Measurements from ENCODE around the gene DENND4A. TPM values are rescaled to one million over a fixed set of nuclear protein-coding genes. Genes with fewer than 3 reads are reported as not detected.

The DENND4A gene
- total RNA-seq, 2 experiments from 2014 or later, result 39.9 to 41.3 TPM

GRCh38 chr15:65796610-65797078 is 4.6 kb upstream of the DENND4A start:
- Mint-ChIP-seq H3K36me3 (no peaks in the 10 kb centered on the region), H3K27me3 (no peaks in the 10 kb centered on the region), H3K4me1 (ENCODE audit: low read depth) (peaks cover 47% of the 10 kb centered on the region), H3K4me3 (no peak overlapping the region), H3K27ac (peak overlapping the region; percentile 47), H3K9me3 (no peaks in the 10 kb centered on the region)
- ChIA-PET CTCF (interaction anchor here (0.6 kb wide), 2 partner anchors 8 to 182 kb away, joined by 3 to 4 read pairs; no protein-coding TSS in a partner anchor), POLR2A (interaction anchor here (0.6 kb wide), 2 partner anchors 22 to 88 kb away, joined by 3 to 5 read pairs; no protein-coding TSS in a partner anchor)
- DNase-seq, result no peak
- intact Hi-C loops (cut with micrococcal nuclease), result loop anchor here (1.0 to 10.0 kb wide), 2 partner anchors 9 to 1738 kb away; no protein-coding TSS in a partner anchor

GRCh38 chr15:65795663-65796216 is 3.6 kb upstream of the DENND4A start:
- Mint-ChIP-seq H3K36me3 (no peaks in the 10 kb centered on the region), H3K4me1 (ENCODE audit: low read depth) (peaks cover 44% of the 10 kb centered on the region), H3K4me3 (no peak overlapping the region), H3K27me3 (no peaks in the 10 kb centered on the region), H3K27ac (peak overlapping the region; percentile 47), H3K9me3 (no peaks in the 10 kb centered on the region)
- POLR2A ChIA-PET, result interaction anchor here (0.6 kb wide), 1 partner anchor 14 kb away, joined by 6 read pairs; no protein-coding TSS in a partner anchor
- no peak for DNase-seq
- intact Hi-C loops (cut with micrococcal nuclease), result loop anchor here (1.0 to 10.0 kb wide), 2 partner anchors 10 to 1739 kb away; no protein-coding TSS in a partner anchor
- CTCF ChIA-PET, result no interaction called here

- H3K9me3 Mint-ChIP-seq, result no peaks in the 10 kb centered on the region
- no peaks in the 10 kb centered on the region for H3K27me3 Mint-ChIP-seq
- POLR2A ChIA-PET, result interaction anchor here (1.5 to 4.8 kb wide), 3 partner anchors 13 to 76 kb away, joined by 5 to 44 read pairs (median 17); partner anchors contain the start of gene RAB11A
- H3K4me1 Mint-ChIP-seq (ENCODE audit: low read depth), result peaks cover 57% of the 10 kb centered on the region
- intact Hi-C loops (cut with micrococcal nuclease), result loop anchor here (5.0 to 10.0 kb wide), 3 partner anchors 74 to 1741 kb away; partner anchors contain the start of gene RAB11A
- H3K4me3 Mint-ChIP-seq, result peak overlapping the region; percentile 48
- H3K27ac Mint-ChIP-seq, result peak overlapping the region; percentile 56
- CTCF ChIA-PET, result interaction anchor here (0.8 to 0.9 kb wide), 2 partner anchors 69 to 76 kb away, joined by 3 to 4 read pairs; partner anchors contain the start of gene RAB11A
- DNase-seq, result no peak
- H3K36me3 Mint-ChIP-seq, result no peaks in the 10 kb centered on the region
These were observed 1.7 kb upstream of the DENND4A start for GRCh38 chr15:65793818-65794104.

- Mint-ChIP-seq H3K27ac (peak overlapping the region; percentile 97), H3K4me3 (peak overlapping the region; percentile 82), H3K9me3 (no peaks in the 10 kb centered on the region), H3K36me3 (no peaks in the 10 kb centered on the region), H3K4me1 (ENCODE audit: low read depth) (peaks cover 61% of the 10 kb centered on the region), H3K27me3 (no peaks in the 10 kb centered on the region)
- intact Hi-C loops (cut with micrococcal nuclease), result loop anchor here (1.0 to 10.0 kb wide), 7 partner anchors 12 to 1742 kb away; partner anchors contain the start of gene RAB11A
- POLR2A ChIA-PET, result interaction anchor here (0.9 to 4.8 kb wide), 9 partner anchors 8 to 488 kb away, joined by 3 to 44 read pairs (median 8); partner anchors contain the start of genes RAB11A and RNU5B-1
- CTCF ChIA-PET, result interaction anchor here (0.8 to 1.2 kb wide), 2 partner anchors 25 to 77 kb away, joined by 4 to 8 read pairs; partner anchors contain the start of gene RAB11A
- no peak for DNase-seq
These were observed 1.1 kb upstream of the DENND4A start for GRCh38 chr15:65792988-65793817.

GRCh38 chr15:65791335-65792137 is 557 bp downstream of the DENND4A start:
- peaks cover 59% of the 10 kb centered on the region for H3K4me1 Mint-ChIP-seq (ENCODE audit: low read depth)
- peaks cover 1% of the 10 kb centered on the region for H3K36me3 Mint-ChIP-seq
- H3K27me3 Mint-ChIP-seq, result no peaks in the 10 kb centered on the region
- POLR2A ChIA-PET, result interaction anchor here (0.5 to 4.8 kb wide), 17 partner anchors 9 to 487 kb away, joined by 3 to 44 read pairs (median 4); partner anchors contain the start of genes RAB11A and RNU5B-1
- H3K27ac Mint-ChIP-seq, result peak overlapping the region; percentile 97
- no peaks in the 10 kb centered on the region for H3K9me3 Mint-ChIP-seq
- intact Hi-C loops (cut with micrococcal nuclease), result loop anchor here (1.0 to 10.0 kb wide), 7 partner anchors 14 to 1743 kb away; partner anchors contain the start of gene RAB11A
- CTCF ChIA-PET, result interaction anchor here (1.4 to 3.5 kb wide), 5 partner anchors 32 to 78 kb away, joined by 3 to 11 read pairs (median 8); partner anchors contain the start of gene RAB11A
- peak overlapping the region; percentile 82 for H3K4me3 Mint-ChIP-seq
- DNase-seq, result peak; percentile 69

GRCh38 chr15:65790694-65791334 is 1.3 kb downstream of the DENND4A start:
- Mint-ChIP-seq H3K4me1 (ENCODE audit: low read depth) (peaks cover 54% of the 10 kb centered on the region), H3K36me3 (peaks cover 1% of the 10 kb centered on the region), H3K27ac (peak overlapping the region; percentile 97), H3K27me3 (no peaks in the 10 kb centered on the region), H3K9me3 (no peaks in the 10 kb centered on the region), H3K4me3 (peak overlapping the region; percentile 82)
- no peak for DNase-seq
- POLR2A ChIA-PET, result interaction anchor here (0.6 to 4.8 kb wide), 9 partner anchors 8 to 79 kb away, joined by 3 to 44 read pairs (median 4); partner anchors contain the start of gene RAB11A
- intact Hi-C loops (cut with micrococcal nuclease), result loop anchor here (5.0 to 10.0 kb wide), 3 partner anchors 76 to 1744 kb away; partner anchors contain the start of gene RAB11A
- CTCF ChIA-PET, result interaction anchor here (0.6 to 3.5 kb wide), 7 partner anchors 17 to 79 kb away, joined by 3 to 11 read pairs (median 7); partner anchors contain the start of gene RAB11A

- Mint-ChIP-seq H3K4me1 (ENCODE audit: low read depth) (peaks cover 47% of the 10 kb centered on the region), H3K4me3 (peak overlapping the region; percentile 82), H3K9me3 (no peaks in the 10 kb centered on the region), H3K27me3 (no peaks in the 10 kb centered on the region), H3K27ac (peak overlapping the region; percentile 50), H3K36me3 (peaks cover 1% of the 10 kb centered on the region)
- intact Hi-C loops (cut with micrococcal nuclease), result loop anchor here (5.0 to 10.0 kb wide), 3 partner anchors 77 to 1745 kb away; partner anchors contain the start of gene RAB11A
- no peak for DNase-seq
- ChIA-PET POLR2A (interaction anchor here (1.2 to 4.8 kb wide), 5 partner anchors 7 to 80 kb away, joined by 3 to 44 read pairs (median 6); partner anchors contain the start of gene RAB11A), CTCF (interaction anchor here (1.0 to 3.5 kb wide), 4 partner anchors 37 to 80 kb away, joined by 3 to 11 read pairs (median 8); partner anchors contain the start of gene RAB11A)
These were observed 2.2 kb downstream of the DENND4A start for GRCh38 chr15:65789759-65790425.

GRCh38 chr15:65789105-65789504 is 3.0 kb downstream of the DENND4A start:
- intact Hi-C loops (cut with micrococcal nuclease), result no loop called here
- Mint-ChIP-seq H3K9me3 (no peaks in the 10 kb centered on the region), H3K4me1 (ENCODE audit: low read depth) (peaks cover 40% of the 10 kb centered on the region), H3K4me3 (peak overlapping the region; percentile 41), H3K27me3 (no peaks in the 10 kb centered on the region), H3K36me3 (peaks cover 3% of the 10 kb centered on the region), H3K27ac (peak overlapping the region; percentile 19)
- ChIA-PET CTCF (interaction anchor here (3.5 kb wide), 1 partner anchor 40 kb away, joined by 11 read pairs; no protein-coding TSS in a partner anchor), POLR2A (no interaction called here)
- DNase-seq, result no peak

- intact Hi-C loops (cut with micrococcal nuclease), result loop anchor here (1.0 kb wide), 1 partner anchor 21 kb away; no protein-coding TSS in a partner anchor
These were observed 4.8 kb downstream of the DENND4A start for GRCh38 chr15:65787260-65787659.

GRCh38 chr15:65785151-65785550 is 6.9 kb downstream of the DENND4A start:
- DNase-seq, result peak; percentile 42
- Mint-ChIP-seq H3K4me1 (ENCODE audit: low read depth) (peaks cover 38% of the 10 kb centered on the region), H3K27me3 (no peaks in the 10 kb centered on the region), H3K4me3 (no peak overlapping the region), H3K9me3 (no peaks in the 10 kb centered on the region), H3K36me3 (peaks cover 7% of the 10 kb centered on the region), H3K27ac (no peak overlapping the region)
- ChIA-PET CTCF (interaction anchor here (1.5 kb wide), 1 partner anchor 44 kb away, joined by 3 read pairs; no protein-coding TSS in a partner anchor), POLR2A (interaction anchor here (0.6 kb wide), 1 partner anchor 856 kb away, joined by 3 read pairs; no protein-coding TSS in a partner anchor)
- intact Hi-C loops (cut with micrococcal nuclease), result no loop called here

More at GRCh38 chr15:65787260-65787659, 4.8 kb downstream of the DENND4A start:
- peak overlapping the region; percentile 53 for H3K4me3 Mint-ChIP-seq
- H3K36me3 Mint-ChIP-seq, result peaks cover 7% of the 10 kb centered on the region
- H3K27ac Mint-ChIP-seq, result peak overlapping the region; percentile 85
- ChIA-PET CTCF (interaction anchor here (1.0 kb wide), 1 partner anchor 69 kb away, joined by 3 read pairs; no protein-coding TSS in a partner anchor), POLR2A (no interaction called here)
- H3K9me3 Mint-ChIP-seq, result no peaks in the 10 kb centered on the region
- H3K27me3 Mint-ChIP-seq, result no peaks in the 10 kb centered on the region
- no peak for DNase-seq
- peaks cover 39% of the 10 kb centered on the region for H3K4me1 Mint-ChIP-seq (ENCODE audit: low read depth)

Data from activated CD4-positive, alpha-beta memory T cell treated with anti-CD3 and anti-CD28 coated beads for 36 hours (primary cell).